ENCODE results near the gene NUP214.
A peak's percentile ranks its signal among the peaks of the same experiment; 100 is the strongest.
"Not testable (repeated sequence)": the region's sequence is repeated elsewhere in the genome, so short reads cannot be mapped to it uniquely, and the experiment has no call there.

The NUP214 gene

GRCh38 chr9:131117762-131118145, 7.6 kb upstream of the NUP214 start:
- DNase-seq: no peak

GRCh38 chr9:131119600-131119999, 5.8 kb upstream of the NUP214 start:
- peak; percentile 28 for DNase-seq

- no peak for DNase-seq
Measured at GRCh38 chr9:131120620-131121228, 4.7 kb upstream of the NUP214 start.

GRCh38 chr9:131121346-131121745, 4.0 kb upstream of the NUP214 start:
- no peak for DNase-seq

GRCh38 chr9:131122158-131122557, 3.2 kb upstream of the NUP214 start:
- DNase-seq: no peak

GRCh38 chr9:131125038-131125287, 423 bp upstream of the NUP214 start:
- no peak for DNase-seq

- DNase-seq: no peak
Measured at GRCh38 chr9:131126059-131126426, 657 bp downstream of the NUP214 start.

- no peak for DNase-seq
Measured at GRCh38 chr9:131129183-131129582, 3.8 kb downstream of the NUP214 start.

- DNase-seq: no peak
Measured at GRCh38 chr9:131138676-131139075, 13.3 kb downstream of the NUP214 start.

- DNase-seq: no peak
Measured at GRCh38 chr9:131140112-131140511, 14.7 kb downstream of the NUP214 start.

- DNase-seq: no peak
Measured at GRCh38 chr9:131140550-131140949, 15.2 kb downstream of the NUP214 start.

GRCh38 chr9:131142160-131142559, 16.8 kb downstream of the NUP214 start:
- no peak for DNase-seq

GRCh38 chr9:131144201-131144600, 18.8 kb downstream of the NUP214 start:
- DNase-seq: no peak

- no peak for DNase-seq
Measured at GRCh38 chr9:131145245-131145644, 19.9 kb downstream of the NUP214 start.

- no peak for DNase-seq
Measured at GRCh38 chr9:131146186-131146585, 20.8 kb downstream of the NUP214 start.

GRCh38 chr9:131148276-131148675, 22.9 kb downstream of the NUP214 start:
- no peak for DNase-seq

GRCh38 chr9:131148966-131149687, 23.7 kb downstream of the NUP214 start:
- DNase-seq: no peak

- DNase-seq: no peak
Measured at GRCh38 chr9:131149688-131150053, 24.3 kb downstream of the NUP214 start.

- no peak for DNase-seq
Measured at GRCh38 chr9:131153595-131153994, 28.2 kb downstream of the NUP214 start.

- DNase-seq: not testable (repeated sequence)
Measured at GRCh38 chr9:131158673-131159072, 33.3 kb downstream of the NUP214 start.

- no peak for DNase-seq
Measured at GRCh38 chr9:131160416-131161112, 35.2 kb downstream of the NUP214 start.

GRCh38 chr9:131161585-131161984, 36.2 kb downstream of the NUP214 start:
- no peak for DNase-seq

- no peak for DNase-seq
Measured at GRCh38 chr9:131162886-131163285, 37.5 kb downstream of the NUP214 start.

- no peak for DNase-seq
Measured at GRCh38 chr9:131165523-131165922, 40.1 kb downstream of the NUP214 start.

All from islet precursor cell (in vitro differentiated cells).